Heart right ventricle (tissue), 16 donors: ENCODE results near the gene CYP2A6. TPM values are rescaled to one million over a fixed set of nuclear protein-coding genes. Genes with fewer than 3 reads are reported as not detected.

ENCODE experiments used
- ATAC-seq, 8 donors: fragments of 200-7000 bp; cut with Tn5 transposase; one replicate each; pipeline ENCODE4 v1.9.1; 2020; ENCODE audit warnings: mild to moderate bottlenecking in 8 of 8, moderate library complexity in 8 of 8, moderate number of reproducible peaks in 1 of 8
- DNase-seq, 2 donors: peaks; one replicate each; pipeline ENCODE4 v3.0.0-alpha.2; 2020
- H3K27ac ChIP-seq, 10 donors: fragments of 200-600 bp; sonication (generic) in 2 of 10; one replicate each; pipeline versions ENCODE4 v1.5.0 to v1.8.0; 2020 to 2022; ENCODE audit warnings: mild to moderate bottlenecking in 3 of 10
- H3K27me3 ChIP-seq, 7 donors: fragments of 200-600 bp; one replicate each; pipeline ENCODE4 v1.8.0; 2021 to 2022; ENCODE audit warnings: mild to moderate bottlenecking in 2 of 7
- H3K36me3 ChIP-seq, 9 donors: fragments of 200-600 bp; sonication (generic) in 1 of 9; one replicate each; pipeline versions ENCODE4 v1.5.0 to v1.8.0; 2020 to 2022; ENCODE audit warnings: mild to moderate bottlenecking in 2 of 9
- H3K4me1 ChIP-seq, 9 donors: fragments of 200-600 bp; sonication (generic) in 1 of 9; one replicate each; pipeline versions ENCODE4 v1.5.0 to v1.8.0; 2020 to 2022; ENCODE audit warnings: mild to moderate bottlenecking in 4 of 9
- H3K4me3 ChIP-seq, 10 donors: fragments of 200-600 bp; sonication (generic) in 2 of 10; one replicate each; pipeline versions ENCODE4 v1.5.0 to v1.8.0; 2020 to 2022; ENCODE audit warnings: mild to moderate bottlenecking in 7 of 10, moderate library complexity in 2 of 10
- H3K9me3 ChIP-seq, 11 donors: fragments of 200-600 bp in 10 of 11; sonication (generic) in 2 of 11; one replicate each; pipeline versions ENCODE4 v1.5.0 to v1.8.0; 2013 to 2022; ENCODE audit warnings: mild to moderate bottlenecking in 2 of 11, control low read depth in 1 of 11, moderate library complexity in 1 of 11
- CTCF ChIP-seq, 9 donors: fragments of 200-600 bp; sonication (generic) in 2 of 9; IDR thresholded peaks; one replicate each; pipeline versions ENCODE4 v1.5.0 to v1.8.0; 2021 to 2022; ENCODE audit warnings: antibody characterized with exemption in 9 of 9, mild to moderate bottlenecking in 5 of 9, moderate library complexity in 1 of 9
- WGBS, 2 donors: extraction: QIAGEN DNeasy Blood & Tissue Kit; methylation state at CpG; one replicate each; pipeline ENCODE4 v1.1.7; 2013; ENCODE audit warnings: inconsistent platforms in 1 of 2; 5-methylcytosine and 5-hydroxymethylcytosine counted together
- intact Hi-C, 10 donors: fragments of 100-400 bp; cut with DNase I; formaldehyde crosslinking; loops; one replicate each; pipeline versions ENCODE4 v1.11.1 to v1.14.2; 2022
- polyA plus RNA-seq, 2 donors: library from polyadenylated mRNA; stranded (reverse); fragments of 200-250 nt; gene quantifications; one replicate each; pipeline ENCODE4 v1.2.3, GENCODE V29; 2013
- total RNA-seq, 10 donors: library from RNA; stranded (reverse); fragmentation: NEBNext Ultra II Directional in 3 of 10; extraction: Animal tissue kit (Norgen Biotek cat#: 25700) in 3 of 10; gene quantifications; one replicate each; pipeline versions ENCODE4 v1.2.1 to v1.2.4, GENCODE V29; 2021 to 2023
- donor health status: Arrhythmogenic right ventricular cardiomyopathy.
- donor health status: ischemic (EF 13 %, LVEDD 7.1; RV severe dilation, severe dysfunction).
- donor health status: healthy with polysubstance abuse.
- donor health status: DM: no; HTN: yes; CAD: no.
- donor health status: DM: no; HTN: no; CAD: no.
- donor health status: ischemic (EF 25% LVEDD 6.9; RV normal size, moderate dysfunction).
- donor health status: ischemic (EF 25% LVEDD 5.7; RV mildly dilated, moderate dysfunction).
- donor health status: healthy.
- donor health status: DM: yes; HTN: yes; CAD: no.
- donor health status: Ischemic cardiomyopathy.
- donor health status: ischemic (EF 35%, LVEDD 5.7; RV mildly dilated, moderate dysfunction).
- donor health status: nonischemic (EF 11% LVEDD 7.7; RV severe dilation, severe dysfunction).
- donor health status: DM: yes; HTN: yes; CAD: no.
- donor health status: PGD.
- donor health status: ischemic (EF 29% LVEDD 5.4; RV normal size, mild dysfunction).
- donor health status: nonischemic (EF 23%, LVEDD 6.1; RV moderate dilation, normal function).

The CYP2A6 gene
- total and polyA plus RNA-seq, 12 donors = not detected

- no peak for TF ChIP-seq CTCF (IDR thresholded peaks at IDR 0.05)
- intact Hi-C loops = loop anchor here in 3 of 10 donors (2.0 to 10.0 kb wide), 4 partner anchors 18 to 386 kb away; partner anchors contain the start of genes ACTMAP (in 1 of the 3), PRX (in 1 of the 3) and SNRPA (in 1 of the 3)
- ATAC-seq (no peak), DNase-seq (no peak)
- Histone ChIP-seq H3K36me3 (peaks cover 0 to 51% (median 9%) of the 10 kb centered on the region in 9 donors), H3K4me1 (peaks cover 43 to 68% (median 63%) of the 10 kb centered on the region in 9 donors), H3K27ac (peak overlapping the region; percentile 94 to 99 (median 97)), H3K4me3 (peak overlapping the region; percentile 76 to 97 (median 93)), H3K9me3 (no peaks in the 10 kb centered on the region), H3K27me3 (no peaks in the 10 kb centered on the region)
- 51 to 66% methylated on average over 27 of the region's 27 CpGs for WGBS, 2 donors
These were observed 49.8 kb downstream of the CYP2A6 start for GRCh38 chr19:40800339-40800996.

- DNase-seq (peak; percentile 75 to 80), ATAC-seq (peak; percentile 9 to 40 (median 26))
- H3K27ac ChIP-seq = peak overlapping the region; percentile 94 to 99 (median 97)
- TF ChIP-seq CTCF (IDR thresholded peaks at IDR 0.05) = no peak
- H3K4me3 ChIP-seq = peak overlapping the region; percentile 76 to 97 (median 93)
- intact Hi-C loops = loop anchor here in 5 of 10 donors (2.0 to 10.0 kb wide), 9 partner anchors 19 to 385 kb away; partner anchors contain the start of genes ACTMAP (in 4 of the 5), SNRPA (in 4 of the 5), COQ8B (in 3 of the 5) and ITPKC (in 3 of the 5)
- H3K4me1 ChIP-seq = peaks cover 36 to 61% (median 55%) of the 10 kb centered on the region in 9 donors
- no peaks in the 10 kb centered on the region for H3K27me3 ChIP-seq
- H3K9me3 ChIP-seq = no peaks in the 10 kb centered on the region
- peaks cover 0 to 45% (median 9%) of the 10 kb centered on the region in 9 donors for H3K36me3 ChIP-seq
- WGBS, 2 donors = 1 to 2% methylated on average over 40 of the region's 40 CpGs
These were observed 50.5 kb downstream of the CYP2A6 start for GRCh38 chr19:40799558-40800338.

GRCh38 chr19:40798683-40799557, 51.3 kb downstream of the CYP2A6 start, which contains the start of gene EGLN2:
Gene EGLN2 (plus strand): TSS chr19:40799191. CDS start chr19:40800573, 1,382 bp downstream.
- 0% methylated on average over 55 to 110 of the region's 110 CpGs for WGBS, 2 donors
- DNase-seq (peak; percentile 100), ATAC-seq (peak; percentile 83 to 92 (median 90))
- peak within 1 kb of the TSS; percentile 94 to 99 (median 97) for H3K27ac ChIP-seq
- peaks cover 27 to 52% (median 47%) of the 10 kb centered on the region in 9 donors for H3K4me1 ChIP-seq
- H3K36me3 ChIP-seq = peaks cover 0 to 41% (median 9%) of the 10 kb centered on the region in 9 donors
- peak in 2 of 9 donors; percentile 3 to 5 for TF ChIP-seq CTCF (IDR thresholded peaks at IDR 0.05)
- peak within 1 kb of the TSS; percentile 76 to 97 (median 93) for H3K4me3 ChIP-seq
- no peaks in the 10 kb centered on the region for H3K9me3 ChIP-seq
- H3K27me3 ChIP-seq = no peaks in the 10 kb centered on the region
- intact Hi-C loops = loop anchor here in 5 of 10 donors (1.0 to 10.0 kb wide), 8 partner anchors 20 to 84 kb away; partner anchors contain the start of genes ACTMAP (in 4 of the 5), RAB4B (in 4 of the 5), COQ8B (in 3 of the 5) and ITPKC (in 3 of the 5)
